ENCODE results near the gene RPL29.
"Not testable (repeated sequence)": the region's sequence is repeated elsewhere in the genome, so short reads cannot be mapped to it uniquely, and the experiment has no call there.

DNA sequence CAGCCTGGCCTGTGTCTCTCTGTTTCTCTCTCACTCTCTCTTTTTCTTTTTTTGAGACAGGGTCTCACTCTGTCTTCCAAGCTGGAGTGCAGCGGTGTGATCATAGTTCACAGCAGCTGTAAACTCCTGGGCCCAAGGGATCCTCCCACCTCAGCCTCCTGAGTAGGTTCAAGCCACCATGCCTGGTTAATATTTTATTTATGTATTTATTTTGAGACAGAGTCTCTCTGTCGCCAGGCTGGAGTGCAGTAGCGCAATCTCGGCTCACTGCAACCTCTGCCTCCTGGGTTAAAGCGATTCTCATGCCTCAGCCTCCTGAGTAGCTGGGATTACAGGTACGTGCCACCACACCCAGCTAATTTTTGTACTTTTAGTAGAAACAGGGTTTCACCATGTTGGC, 38.1 kb upstream of the RPL29 start:
- not testable (repeated sequence) for TF ChIP-seq CTCF (conservative IDR thresholded peaks at IDR 0.05; ENCODE audit: low read depth, low read length); BHLHE40 (IDR thresholded peaks at IDR 0.05; ENCODE audit: low read depth, low read length); RAD21 (IDR thresholded peaks at IDR 0.05; ENCODE audit: low read length); POLR2A (IDR thresholded peaks at IDR 0.05; ENCODE audit: low read depth, low read length); CEBPB (IDR thresholded peaks at IDR 0.05; ENCODE audit: low read depth, low read length); SMC3 (IDR thresholded peaks at IDR 0.05; ENCODE audit: low read depth, low read length); ELK1 (IDR thresholded peaks at IDR 0.05; ENCODE audit: borderline replicate concordance, low read depth, low read length); MXI1 (IDR thresholded peaks at IDR 0.05; ENCODE audit: borderline replicate concordance, low read depth, low read length); FOS (IDR thresholded peaks at IDR 0.05; ENCODE audit: low read depth, low read length); RFX5 (IDR thresholded peaks at IDR 0.05; ENCODE audit: low read depth, low read length); CHD1 (IDR thresholded peaks at IDR 0.05; ENCODE audit: low read depth, low read length); MAFK (IDR thresholded peaks at IDR 0.05; ENCODE audit: low read depth, low read length); NFE2L2 (IDR thresholded peaks at IDR 0.05; ENCODE audit: low read depth, low read length)
- TF ChIP-seq, protein P1, sequence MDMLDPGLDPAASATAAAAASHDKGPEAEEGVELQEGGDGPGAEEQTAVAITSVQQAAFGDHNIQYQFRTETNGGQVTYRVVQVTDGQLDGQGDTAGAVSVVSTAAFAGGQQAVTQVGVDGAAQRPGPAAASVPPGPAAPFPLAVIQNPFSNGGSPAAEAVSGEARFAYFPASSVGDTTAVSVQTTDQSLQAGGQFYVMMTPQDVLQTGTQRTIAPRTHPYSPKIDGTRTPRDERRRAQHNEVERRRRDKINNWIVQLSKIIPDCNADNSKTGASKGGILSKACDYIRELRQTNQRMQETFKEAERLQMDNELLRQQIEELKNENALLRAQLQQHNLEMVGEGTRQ (IDR thresholded peaks at IDR 0.05; ENCODE audit: low read depth, low read length): not testable (repeated sequence)

All from IMR-90 (cell line).